Lung microvascular endothelial cell (primary cell): Measurements from ENCODE around the gene FLII. TPM values are rescaled to one million over a fixed set of nuclear protein-coding genes. Genes with fewer than 3 reads are reported as not detected.
A peak's percentile ranks its signal among the peaks of the same experiment; 100 is the strongest.

Experiments used
- DNase-seq, 2 donors: peaks; one replicate each; pipeline versions ENCODE4 v3.0.0 to v3.0.0-alpha.2; 2010; ENCODE audit warnings: low read depth in 2 of 2
- total RNA-seq: library from RNA; depleted of rRNA; stranded (reverse); fragments of >200 nt; gene quantifications from 2 replicates; pipeline ENCODE4 v1.2.1, GENCODE V29; 2014

The FLII gene
- total RNA-seq, 1 donor from 2014 or later = 272 TPM

DNA sequence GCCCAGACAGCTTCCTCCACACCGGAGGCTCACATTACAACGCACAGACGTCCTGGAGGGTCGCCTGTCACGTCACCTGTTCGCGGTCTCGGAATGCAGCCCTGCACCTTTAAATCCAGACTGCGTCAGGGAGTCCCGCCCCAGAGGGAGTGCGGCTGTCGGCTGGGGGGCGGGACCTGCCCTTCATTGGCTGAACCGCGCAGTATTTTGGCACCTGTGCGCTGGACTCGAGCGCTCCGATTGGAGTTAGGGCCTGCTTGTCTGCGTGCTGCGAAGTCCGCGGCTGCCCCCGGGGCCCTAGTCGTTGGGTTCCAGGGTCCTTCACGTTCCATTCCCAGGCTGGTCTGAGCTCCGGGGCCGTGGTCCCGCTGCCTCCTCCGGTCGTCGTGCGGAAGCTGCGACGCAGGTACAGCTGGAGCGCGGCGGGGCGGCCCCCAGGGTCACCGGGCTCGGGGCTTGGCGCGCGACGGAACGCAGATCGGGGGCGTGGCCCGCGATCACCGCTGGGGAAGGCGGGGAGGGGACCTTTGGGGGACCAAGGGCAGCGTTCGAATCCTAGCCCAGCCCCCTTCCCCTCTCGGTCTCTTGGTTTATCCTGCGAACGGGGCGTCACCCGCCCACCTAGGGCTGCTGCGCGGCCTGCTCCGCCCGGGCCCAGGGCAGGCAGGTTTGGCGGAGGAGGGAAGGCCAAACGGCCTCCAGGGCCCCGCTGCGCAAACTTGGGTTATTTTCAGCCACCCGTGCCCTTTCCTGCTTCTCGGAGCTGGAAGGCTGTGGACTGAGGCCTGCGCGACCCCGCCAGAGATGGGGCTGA is 2.0 kb upstream of the FLII start, which contains the start of gene MIEF2:
Gene MIEF2, plus strand, starts transcription at position 331 of the 814 bp plus-strand sequence. CDS start 2,059 bp downstream, outside the sequence.
- peak; percentile 94 to 96 for DNase-seq

DNA sequence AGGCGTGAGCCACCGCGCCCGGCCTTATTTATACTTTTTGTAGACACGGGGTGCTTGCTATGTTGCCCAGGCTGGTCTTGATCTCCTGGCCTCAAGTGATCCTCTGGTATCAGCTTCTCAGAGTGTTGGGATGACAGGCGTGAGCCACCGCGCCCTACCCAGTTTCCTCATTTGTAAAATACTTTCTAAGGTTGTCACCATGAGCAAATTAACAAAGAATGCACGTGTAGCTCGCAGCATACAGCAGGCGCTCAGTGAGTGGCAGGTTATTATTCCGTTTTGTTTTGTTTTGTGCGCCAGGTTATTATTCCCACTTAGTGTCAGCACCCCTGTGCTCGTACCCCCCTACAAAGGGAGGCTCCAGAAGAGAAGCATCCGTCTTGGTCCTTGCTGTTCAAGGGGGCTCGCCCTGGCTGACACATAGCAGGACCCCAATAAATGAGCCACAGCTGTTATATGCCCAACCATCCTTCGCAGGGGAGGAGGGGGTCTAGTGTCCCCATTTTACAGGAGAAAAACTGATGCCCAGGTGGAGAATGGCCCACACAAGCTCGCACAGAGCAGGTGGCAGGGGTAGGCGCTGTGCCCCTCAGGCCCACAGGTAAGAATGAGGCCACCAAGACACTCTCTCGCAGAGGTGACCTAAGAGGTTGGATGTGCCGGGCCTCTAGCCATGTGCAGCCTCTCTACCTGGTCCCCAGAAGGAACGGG is 1.2 kb upstream of the FLII start:
- no peak for DNase-seq

DNA sequence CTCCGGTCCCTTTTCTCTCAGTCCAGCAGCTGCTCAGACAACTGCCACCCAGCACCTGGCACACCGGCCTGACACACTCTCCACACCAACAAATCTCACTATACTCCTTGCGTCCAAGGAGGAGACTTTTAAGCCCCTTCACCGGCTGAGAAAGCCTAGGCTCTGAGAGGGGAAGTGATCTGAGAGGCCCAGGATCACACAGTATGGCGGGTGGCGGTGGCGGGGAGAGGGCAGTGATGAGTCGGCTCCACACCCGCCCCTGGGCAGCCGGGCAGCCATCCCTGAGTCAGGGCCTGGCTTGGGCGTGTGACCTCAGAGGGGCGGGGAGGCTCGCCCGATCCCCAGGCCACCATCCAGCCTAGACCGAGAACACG is 569 bp downstream of the FLII start:
- DNase-seq = peak; percentile 73 to 74

DNA sequence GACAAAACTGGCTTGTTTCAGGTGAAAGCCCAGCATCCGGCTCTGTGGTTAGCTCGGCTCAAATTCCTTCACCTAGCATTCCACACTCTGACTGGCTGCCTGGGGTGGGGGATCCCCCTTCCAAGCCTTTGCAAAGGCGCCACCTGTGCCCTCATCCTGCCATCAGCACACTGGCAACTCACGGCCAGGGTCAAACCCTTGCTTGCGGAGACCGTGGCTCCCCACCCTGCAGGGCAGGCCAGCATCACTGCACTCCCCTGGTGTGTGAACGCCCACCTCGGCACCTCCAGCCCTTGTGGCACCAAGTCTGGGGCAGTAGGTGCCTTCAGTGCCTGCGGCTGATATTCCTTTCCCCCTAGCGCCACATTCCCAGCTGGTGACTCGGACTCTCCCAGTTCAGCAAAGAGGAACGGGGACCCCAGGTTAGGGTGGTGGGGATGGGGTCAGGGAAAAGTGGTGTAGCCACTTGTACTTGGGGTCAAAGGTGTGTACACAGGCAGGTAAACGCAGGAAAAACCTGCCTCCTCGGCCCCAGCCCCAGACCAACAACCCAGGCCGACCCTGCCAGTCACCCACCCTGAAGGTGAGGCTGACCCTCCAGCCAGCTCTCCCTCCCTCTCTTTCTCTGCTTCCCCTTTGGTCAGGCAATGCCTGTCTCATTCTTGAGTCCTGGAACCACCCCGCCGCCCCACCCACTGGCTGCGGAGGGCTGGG is 1.1 kb downstream of the FLII start:
- DNase-seq = peak in 1 of 2 donors; percentile 55

DNA sequence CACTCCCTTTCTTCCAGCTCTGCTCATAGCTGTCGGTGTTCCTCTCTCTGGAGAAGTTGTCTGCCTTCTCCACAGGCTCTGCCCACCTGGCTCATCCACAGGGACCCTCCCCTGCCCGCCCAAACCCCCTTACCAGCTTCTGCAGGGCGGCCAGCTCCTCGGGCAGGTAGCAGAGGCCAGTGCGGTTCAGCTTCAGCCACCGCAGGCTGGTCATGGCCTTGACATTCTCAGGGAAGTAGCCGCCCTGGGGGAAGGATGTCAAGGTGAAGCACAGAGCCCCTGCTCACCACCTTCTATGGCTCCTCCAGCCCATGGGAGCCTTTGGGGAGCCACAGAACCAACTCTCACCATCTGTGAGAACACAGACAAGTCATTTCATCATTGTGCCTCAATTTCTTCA is 1.8 kb downstream of the FLII start:
- DNase-seq = no peak

DNA sequence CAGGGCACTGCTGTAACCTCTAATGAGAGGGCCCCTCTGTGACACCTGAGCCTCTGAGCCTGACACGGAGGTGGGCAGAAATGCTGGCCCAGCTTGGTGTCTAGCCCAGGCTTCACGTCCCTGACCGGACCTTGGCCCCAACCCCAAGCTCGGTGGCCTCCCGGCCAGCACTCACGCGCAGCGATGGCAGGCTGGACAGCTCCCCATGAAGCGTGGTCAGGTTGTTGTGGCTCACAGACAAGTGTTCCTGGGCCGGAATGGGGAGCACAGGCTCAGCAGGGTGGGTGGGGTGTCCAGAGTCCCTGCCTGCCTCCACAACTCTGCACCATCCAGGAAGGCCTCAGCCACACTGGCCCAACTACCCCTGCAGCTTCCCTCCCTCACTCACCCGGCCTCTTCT is 2.2 kb downstream of the FLII start:
- no peak for DNase-seq

DNA sequence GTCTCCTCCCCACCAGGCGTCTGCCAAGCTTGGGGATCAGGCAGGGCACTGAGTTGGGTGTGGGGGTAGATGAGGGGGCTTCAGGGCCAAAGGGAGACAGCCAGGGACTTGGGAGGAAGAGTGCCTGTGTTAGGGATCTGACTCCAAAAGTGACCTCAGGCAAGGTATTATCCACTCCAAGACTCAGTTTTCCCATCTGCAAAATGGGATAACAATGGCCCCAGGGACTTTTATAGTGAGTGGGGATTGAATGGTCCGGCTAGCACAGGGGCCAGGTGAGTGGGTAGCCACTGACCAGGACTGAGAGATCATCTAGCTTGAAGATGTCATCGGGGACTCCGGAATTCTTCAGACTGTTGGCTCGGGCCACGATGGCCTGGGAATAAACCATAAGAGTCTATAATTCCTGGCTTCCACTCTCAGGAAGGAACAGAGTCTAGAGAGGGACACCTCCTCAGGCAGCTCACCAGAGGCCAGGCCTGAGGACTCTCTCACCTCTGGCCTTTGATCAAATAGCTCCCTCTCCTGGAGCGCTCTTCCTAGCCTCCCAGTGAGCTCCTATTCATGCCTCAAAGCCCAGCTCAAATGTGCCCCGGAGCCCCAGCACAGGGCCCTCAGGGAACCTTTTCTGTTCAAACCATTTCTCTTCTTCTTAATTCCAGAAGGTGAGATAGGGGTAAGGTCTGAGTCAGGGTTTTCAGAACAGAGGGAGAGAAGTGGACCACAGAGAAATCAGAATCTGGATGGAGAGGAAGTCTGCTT is 3.5 kb downstream of the FLII start:
- no peak for DNase-seq

DNA sequence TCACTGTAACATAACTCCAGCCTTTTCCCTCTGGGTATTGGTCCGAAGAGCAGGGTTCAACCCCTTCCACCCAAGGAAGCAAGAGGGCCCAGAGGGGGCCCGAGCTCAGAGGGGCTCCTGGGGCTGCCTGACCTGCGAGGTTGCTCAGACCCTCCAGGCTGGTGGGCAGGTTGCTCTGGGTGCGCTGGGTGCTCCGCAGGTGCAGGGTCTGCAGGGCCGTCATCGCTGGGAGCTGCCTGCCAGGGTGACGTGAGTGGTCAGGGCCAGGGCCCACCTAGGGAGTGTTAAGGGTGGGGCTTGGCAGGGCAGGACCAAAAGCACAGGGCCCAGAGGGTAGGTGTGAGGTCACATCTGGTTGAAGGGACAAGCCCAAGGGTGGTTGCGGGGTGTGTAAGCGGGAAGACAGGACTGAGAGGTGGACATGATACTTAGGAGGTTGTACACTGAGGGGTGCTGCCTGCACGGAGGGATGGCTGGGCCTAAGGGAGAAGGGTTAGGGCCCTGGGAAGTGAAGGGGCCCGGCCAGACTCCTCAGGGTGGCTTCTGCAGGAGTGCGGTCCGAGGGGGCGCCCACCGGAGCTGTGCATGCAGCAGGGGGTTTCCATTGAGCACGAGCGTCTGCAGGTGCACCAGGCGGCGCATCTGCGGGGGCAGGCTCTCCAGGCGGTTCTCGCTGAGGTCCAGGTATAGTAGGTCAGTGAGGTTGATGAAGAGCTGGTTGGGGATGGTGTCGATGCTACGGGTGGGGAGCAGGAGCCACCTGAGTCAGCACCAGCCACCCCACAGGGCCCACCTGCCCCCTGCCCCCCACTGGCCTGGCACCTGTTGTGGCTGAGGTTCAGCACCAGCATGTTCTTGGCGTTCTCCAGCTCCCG is 4.4 kb downstream of the FLII start:
- DNase-seq = no peak

DNA sequence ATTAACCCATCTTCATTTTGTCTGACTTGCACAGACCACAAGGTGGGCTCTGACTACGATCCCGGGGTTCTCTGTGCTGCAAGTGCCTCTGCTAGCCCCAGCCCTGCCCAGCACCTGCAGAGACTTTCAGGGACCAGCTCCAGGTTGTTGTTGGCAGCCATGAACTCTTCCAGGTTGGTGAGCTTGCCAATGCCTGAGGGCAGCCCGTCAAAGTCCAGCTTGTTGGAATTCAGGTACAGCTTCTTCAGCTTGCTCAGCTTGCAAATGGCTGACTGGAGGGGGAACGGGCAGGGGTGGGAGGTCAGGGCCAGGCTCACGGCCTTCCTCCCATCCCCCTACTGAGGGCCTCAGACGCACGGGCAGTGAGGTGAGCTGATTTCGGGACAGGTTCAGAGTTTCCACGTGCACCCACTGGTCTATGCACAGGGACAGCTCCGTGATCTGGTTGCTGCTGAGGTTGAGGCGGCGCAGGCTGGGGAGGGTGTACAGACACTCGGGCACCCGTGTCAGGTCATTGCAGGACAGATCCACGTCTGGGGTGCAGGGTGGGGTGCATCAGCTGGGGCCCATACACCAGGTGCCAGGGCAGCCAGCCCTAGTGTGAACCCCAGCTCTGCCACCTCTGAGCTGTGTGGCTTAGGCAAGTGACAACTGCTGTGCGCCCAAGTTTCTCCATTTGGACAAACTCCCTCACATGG is 5.2 kb downstream of the FLII start:
- DNase-seq = no peak

DNA sequence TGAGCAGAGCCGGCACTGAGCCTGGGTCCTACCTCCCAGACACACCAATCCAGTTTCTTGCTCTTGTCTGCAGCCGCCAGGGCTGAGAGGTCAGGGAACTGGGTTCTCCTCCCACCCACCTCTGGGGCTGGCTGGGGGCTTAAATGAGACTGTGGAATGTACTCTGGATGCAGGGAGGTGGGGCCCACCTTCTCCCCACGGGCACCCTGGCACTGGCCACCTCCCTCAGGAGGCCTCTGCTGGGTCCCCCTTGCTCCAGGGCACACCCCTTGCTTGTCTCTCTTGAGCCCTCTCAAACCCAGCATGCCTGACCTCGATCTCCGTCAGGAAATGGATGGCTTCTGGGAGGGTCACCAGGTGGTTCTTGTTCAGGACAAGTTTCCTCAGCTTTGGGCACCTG is 6.4 kb downstream of the FLII start:
- DNase-seq = no peak

DNA sequence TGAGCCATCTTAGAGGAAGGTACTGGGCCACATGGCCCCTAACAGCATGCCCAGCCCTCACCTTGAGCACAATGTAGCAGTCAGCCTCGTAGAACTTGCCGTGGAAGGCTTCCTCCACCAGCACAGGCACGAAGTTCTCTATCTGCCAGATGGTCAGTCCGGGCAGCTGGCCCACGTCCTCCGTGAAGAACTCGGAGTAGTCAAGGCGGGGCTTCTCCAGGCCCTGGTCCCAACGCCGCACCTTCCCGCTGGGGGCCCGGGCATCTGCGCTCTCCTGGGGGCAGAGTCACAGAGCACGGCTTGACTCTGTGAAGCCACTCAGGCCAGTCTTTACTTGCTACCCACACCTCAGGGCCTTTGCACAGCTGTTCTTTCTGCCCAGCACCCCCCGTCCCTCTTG is 7.3 kb downstream of the FLII start:
- DNase-seq = no peak

DNA sequence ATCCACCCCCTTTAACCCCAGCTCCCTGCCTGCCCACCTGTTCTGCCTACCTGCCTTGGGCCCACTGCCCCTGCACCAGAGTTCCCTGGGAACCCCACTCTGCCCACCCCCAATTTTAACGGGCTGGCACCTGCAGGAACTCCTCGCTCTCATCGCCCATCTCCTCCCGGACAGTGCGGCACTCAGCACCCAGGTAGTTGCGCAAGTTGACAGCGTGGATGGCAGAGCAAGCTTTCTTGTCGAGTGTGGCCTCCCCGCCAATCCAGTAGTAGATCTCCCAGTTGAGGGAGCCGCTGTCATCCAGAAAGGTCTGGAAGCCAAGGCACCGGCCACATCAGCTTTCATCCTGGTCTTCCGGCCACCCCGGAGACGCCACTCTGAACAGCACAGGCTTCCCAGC is 7.8 kb downstream of the FLII start:
- no peak for DNase-seq

DNA sequence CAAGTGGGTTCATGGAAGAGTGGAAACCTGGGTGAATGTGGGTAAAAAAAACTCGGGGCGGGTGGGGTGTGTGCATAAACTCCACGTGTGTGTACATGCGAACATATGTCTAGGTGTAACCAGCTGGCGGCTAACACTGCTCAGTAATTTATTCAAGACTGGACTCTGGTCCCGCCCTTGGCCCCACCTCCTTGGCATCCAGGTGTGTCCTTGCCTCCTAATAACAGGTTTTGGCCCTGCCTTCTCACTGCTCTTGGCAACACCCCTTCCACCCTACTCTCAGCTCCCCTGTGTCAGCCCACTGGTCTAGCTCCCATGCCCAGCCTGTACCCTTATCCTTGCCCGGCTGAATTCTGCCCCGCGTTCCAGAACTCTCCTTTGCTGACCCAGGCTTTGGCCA is 8.3 kb downstream of the FLII start:
- DNase-seq = no peak

DNA sequence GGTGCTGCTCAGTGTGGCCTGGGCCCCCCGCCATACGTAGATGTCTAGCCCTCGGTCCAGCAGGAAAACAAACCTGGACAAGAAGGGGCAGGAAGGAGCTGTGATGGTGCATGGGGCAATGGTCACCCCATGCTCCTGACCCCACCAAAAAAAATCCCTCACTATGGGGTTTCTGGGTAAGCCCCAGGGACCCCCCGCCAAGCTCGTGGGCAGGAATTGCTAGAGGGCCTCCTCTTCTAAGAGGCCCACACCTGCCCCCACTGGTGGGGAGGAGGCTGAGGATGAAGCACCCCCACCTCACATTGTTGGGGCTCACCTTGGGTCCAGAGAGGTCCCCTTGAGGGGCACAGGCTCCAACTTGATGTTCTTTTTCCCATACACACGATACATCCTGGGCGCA is 9.7 kb downstream of the FLII start:
- no peak for DNase-seq

DNA sequence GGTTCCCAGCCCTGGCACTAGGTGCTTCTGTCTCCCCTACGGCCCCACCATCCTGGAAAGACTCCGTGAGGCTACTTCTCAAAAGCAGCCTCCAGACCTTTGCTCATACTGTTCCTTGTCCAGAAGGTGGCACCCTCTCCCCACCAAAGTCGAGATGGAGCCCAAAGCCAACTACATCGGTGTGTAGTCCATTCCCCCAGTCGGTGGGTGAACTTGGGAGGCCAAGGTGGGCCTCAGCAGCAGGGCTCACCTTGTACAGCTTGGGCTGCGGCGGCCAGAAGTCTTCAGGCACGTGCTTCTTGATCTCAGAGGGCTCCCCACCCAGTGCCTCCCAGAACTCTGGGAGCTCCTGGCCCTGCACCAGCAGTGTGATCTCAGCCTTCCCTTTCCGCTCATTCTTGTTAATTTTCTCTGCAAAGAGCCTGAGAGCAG is 10.2 kb downstream of the FLII start:
- peak; percentile 71 to 89 for DNase-seq

DNA sequence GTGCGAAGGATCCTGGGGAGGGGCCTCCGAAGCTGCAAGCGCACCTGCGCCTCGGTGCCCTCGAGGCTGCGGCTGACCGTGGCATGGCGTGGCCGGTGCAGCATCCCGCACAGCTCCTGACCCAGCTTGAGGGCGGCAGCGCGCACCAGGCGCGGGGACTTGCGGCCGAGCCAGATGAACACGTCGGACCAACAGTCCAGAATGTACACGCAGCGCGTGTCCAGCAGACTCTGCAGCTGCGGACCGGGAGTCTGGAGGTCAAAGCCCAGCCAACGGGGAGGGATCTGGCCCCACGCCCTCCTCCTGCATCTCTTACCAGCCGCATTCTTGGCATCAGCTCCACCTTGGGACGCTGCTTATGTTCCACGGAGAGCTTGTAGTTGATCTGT is 10.9 kb downstream of the FLII start:
- DNase-seq = peak in 1 of 2 donors; percentile 33

DNA sequence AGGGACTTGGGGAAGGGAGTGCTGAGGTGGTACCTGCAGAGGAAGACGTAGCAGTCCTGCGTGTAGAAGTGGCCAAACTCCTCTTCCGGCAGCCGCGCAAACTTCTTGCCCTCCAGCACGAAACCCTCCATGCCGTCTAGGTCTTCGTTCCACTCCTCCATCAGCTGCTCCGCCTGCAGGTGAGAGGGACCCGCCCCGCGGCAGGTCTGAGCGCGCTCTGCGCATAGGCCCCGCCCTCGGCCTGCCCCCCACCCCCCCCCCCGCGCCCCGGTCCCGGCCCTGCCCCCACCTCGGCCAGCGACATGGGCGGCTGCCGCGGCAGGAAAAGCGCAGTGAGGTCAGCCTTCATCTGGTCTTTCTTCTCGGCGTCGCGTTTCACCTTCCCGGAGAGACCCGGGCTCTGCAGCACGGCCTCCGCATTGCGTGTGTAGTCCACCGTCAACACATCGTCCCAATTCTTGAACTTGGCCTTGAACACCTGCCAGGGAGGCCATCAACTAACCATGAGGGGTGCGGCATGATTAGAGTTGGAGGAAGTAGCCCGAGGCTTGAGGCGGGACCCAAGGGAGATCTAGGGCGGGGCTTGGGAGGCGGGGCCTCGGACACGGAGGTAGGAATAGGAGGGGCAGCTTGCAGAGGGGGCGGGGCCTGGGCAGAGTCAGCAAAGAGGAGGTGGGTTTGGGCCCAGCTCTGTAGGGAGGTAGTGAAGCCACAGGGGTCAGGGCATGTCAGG is 11.5 kb downstream of the FLII start:
- peak in 1 of 2 donors; percentile 55 for DNase-seq

DNA sequence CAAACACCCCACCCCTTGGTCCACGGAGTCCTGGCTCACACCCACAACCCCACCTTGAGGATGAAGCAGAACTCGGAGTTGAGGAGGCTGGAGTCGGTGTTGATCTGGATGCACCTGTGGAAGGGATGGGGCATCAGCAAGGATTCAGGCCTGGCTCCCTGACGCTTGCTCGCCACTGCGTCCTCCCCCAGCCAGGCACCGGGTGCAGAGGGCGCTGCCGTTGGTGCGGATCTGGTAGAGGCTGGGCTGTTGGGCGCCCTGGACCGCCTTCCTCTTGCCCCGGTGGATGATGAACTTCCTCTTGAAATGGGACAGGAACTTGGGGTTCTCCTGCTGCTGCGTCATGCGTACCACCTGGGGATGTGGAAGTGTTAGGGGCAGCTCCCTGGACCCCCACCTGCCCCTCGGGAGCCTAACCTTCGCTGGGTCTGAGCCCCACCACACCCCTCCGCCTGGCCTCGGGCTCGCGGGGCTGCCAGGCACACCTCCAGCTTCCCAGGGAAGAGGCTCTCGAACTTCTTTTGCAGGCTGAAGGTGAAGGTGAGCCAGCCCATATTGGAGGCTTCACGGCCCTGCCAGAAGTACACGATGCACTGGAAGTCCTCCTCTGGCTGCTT is 12.3 kb downstream of the FLII start:
- DNase-seq = no peak
